Smooth muscle cell (in vitro differentiated cells): ENCODE measurements around the gene EPGN. TPM values are rescaled to one million over a fixed set of nuclear protein-coding genes. Genes with fewer than 3 reads are reported as not detected.

Experiments
- DNase-seq: peaks from one replicate; lab custom pipeline; 2025; ENCODE audit not compliant: unreplicated experiment; lab: John Stamatoyannopoulos, UW
- H2AFZ ChIP-seq: fragments of 200-600 bp; sonication (generic); 2 replicates; pipeline ENCODE4 v1.6.0; 2016; ENCODE audit warnings: antibody characterized with exemption, low read depth, mild to moderate bottlenecking
- H3F3A ChIP-seq: fragments of 200-600 bp; sonication (generic); 2 replicates; pipeline ENCODE4 v1.6.0; 2017; ENCODE audit warnings: antibody characterized with exemption, low read depth
- H3K27ac ChIP-seq: fragments of 200-600 bp; sonication (generic); 2 replicates; pipeline ENCODE4 v1.5.1; 2016; ENCODE audit warnings: low read depth, mild to moderate bottlenecking
- H3K27me3 ChIP-seq: fragments of 200-600 bp; sonication (generic); 2 replicates; pipeline ENCODE4 v1.6.1; 2016; ENCODE audit warnings: low read depth, mild to moderate bottlenecking
- H3K36me3 ChIP-seq: fragments of 200-600 bp; sonication (generic); 2 replicates; pipeline ENCODE4 v1.5.1; 2016; ENCODE audit warnings: low read depth
- H3K4me1 ChIP-seq: fragments of 200-600 bp; sonication (generic); 2 replicates; pipeline ENCODE4 v1.5.1; 2016; ENCODE audit warnings: low read depth
- H3K4me2 ChIP-seq: fragments of 200-600 bp; sonication (generic); 2 replicates; pipeline ENCODE4 v1.6.0; 2016; ENCODE audit warnings: mild to moderate bottlenecking
- H3K4me3 ChIP-seq: fragments of 200-600 bp; sonication (generic); 2 replicates; pipeline ENCODE4 v1.5.1; 2016; ENCODE audit warnings: mild to moderate bottlenecking
- H3K79me2 ChIP-seq: fragments of 200-600 bp; sonication (generic); 2 replicates; pipeline ENCODE4 v1.6.0; 2016; ENCODE audit warnings: low read depth, mild to moderate bottlenecking
- H3K9ac ChIP-seq: fragments of 200-600 bp; sonication (generic); 2 replicates; pipeline ENCODE4 v1.6.0; 2016; ENCODE audit warnings: low read depth
- H3K9me3 ChIP-seq: fragments of 200-600 bp; sonication (generic); replicated peaks from 2 replicates; pipeline ENCODE4 v1.5.1; 2016; ENCODE audit warnings: low read depth
- H4K20me1 ChIP-seq: fragments of 200-600 bp; sonication (generic); 2 replicates; pipeline ENCODE4 v1.6.0; 2016; ENCODE audit warnings: low read depth
- CTCF ChIP-seq: fragments of 200-600 bp; sonication (generic); IDR thresholded peaks from 2 replicates; pipeline ENCODE4 v1.5.1; 2017; ENCODE audit warnings: borderline replicate concordance, mild to moderate bottlenecking, antibody characterized with exemption; ENCODE audit not compliant: insufficient read depth, poor library complexity, severe bottlenecking
- WGBS: methylation state at CpG from one replicate; pipeline ENCODE4 v1.1.7; 2016; ENCODE audit warnings: low lambda C conversion rate; 5-methylcytosine and 5-hydroxymethylcytosine counted together
- polyA plus RNA-seq: library from polyadenylated mRNA; unstranded; fragments of >200 nt; fragmentation: Nextera tagmentation; extraction: Ambion mirVana; gene quantifications from 2 replicates; pipeline ENCODE4 v1.2.1, GENCODE V29; 2016
- total RNA-seq: library from RNA; depleted of rRNA; stranded (reverse); fragments of >200 nt; gene quantifications from 2 replicates; pipeline ENCODE4 v1.2.3, GENCODE V29; 2014

The EPGN gene
- total and polyA plus RNA-seq, 2 experiments from 2014 or later, result 1.6 to 31.8 TPM

GRCh38 chr4:74283614-74284013, 24.7 kb upstream of the EPGN start:
- H3K79me2 ChIP-seq, result no peaks in the 10 kb centered on the region
- WGBS, result 37% methylated on average over 2 of the region's 2 CpGs
- DNase-seq, result no peak
- no peaks in the 10 kb centered on the region for H3K4me1 ChIP-seq
- peak overlapping the region; percentile 61 for H3K27ac ChIP-seq
- no peak overlapping the region for H3K4me3 ChIP-seq
- H3F3A ChIP-seq, result peaks cover 7% of the 10 kb centered on the region
- no peak for TF ChIP-seq CTCF
- no peaks in the 10 kb centered on the region for H3K36me3 ChIP-seq
- no peaks in the 10 kb centered on the region for H3K27me3 ChIP-seq
- H2AFZ ChIP-seq, result no peak overlapping the region
- H3K9ac ChIP-seq, result no peak overlapping the region
- H4K20me1 ChIP-seq, result no peaks in the 10 kb centered on the region
- H3K9me3 ChIP-seq, result no peaks in the 10 kb centered on the region
- H3K4me2 ChIP-seq, result peak overlapping the region; percentile 42

- peak overlapping the region; percentile 61 for H3K27ac ChIP-seq
- no peaks in the 10 kb centered on the region for H3K27me3 ChIP-seq
- no peaks in the 10 kb centered on the region for H3K4me1 ChIP-seq
- H3K9ac ChIP-seq, result no peak overlapping the region
- no peaks in the 10 kb centered on the region for H3K79me2 ChIP-seq
- 88% methylated on average over 3 of the region's 3 CpGs for WGBS
- no peak for TF ChIP-seq CTCF
- H3F3A ChIP-seq, result peaks cover 7% of the 10 kb centered on the region
- no peaks in the 10 kb centered on the region for H4K20me1 ChIP-seq
- peak overlapping the region; percentile 42 for H3K4me2 ChIP-seq
- no peaks in the 10 kb centered on the region for H3K36me3 ChIP-seq
- H3K9me3 ChIP-seq, result no peaks in the 10 kb centered on the region
- no peak for DNase-seq
- H2AFZ ChIP-seq, result no peak overlapping the region
- H3K4me3 ChIP-seq, result no peak overlapping the region
Observed at GRCh38 chr4:74284053-74284452, 24.2 kb upstream of the EPGN start.

- H3K9ac ChIP-seq, result no peak overlapping the region
- no peak for DNase-seq
- H3F3A ChIP-seq, result peaks cover 7% of the 10 kb centered on the region
- no peaks in the 10 kb centered on the region for H3K27me3 ChIP-seq
- no peaks in the 10 kb centered on the region for H3K36me3 ChIP-seq
- no peaks in the 10 kb centered on the region for H4K20me1 ChIP-seq
- no peaks in the 10 kb centered on the region for H3K9me3 ChIP-seq
- H3K4me2 ChIP-seq, result no peak overlapping the region
- H3K4me3 ChIP-seq, result no peak overlapping the region
- no peaks in the 10 kb centered on the region for H3K4me1 ChIP-seq
- TF ChIP-seq CTCF, result no peak
- no peaks in the 10 kb centered on the region for H3K79me2 ChIP-seq
- no peak overlapping the region for H2AFZ ChIP-seq
- WGBS, result 91% methylated on average over 1 of the region's 1 CpG
- H3K27ac ChIP-seq, result no peak overlapping the region
Observed at GRCh38 chr4:74287164-74287563, 21.1 kb upstream of the EPGN start.

GRCh38 chr4:74287791-74288190, 20.5 kb upstream of the EPGN start:
- no peak overlapping the region for H3K9ac ChIP-seq
- H3K9me3 ChIP-seq, result no peaks in the 10 kb centered on the region
- no peaks in the 10 kb centered on the region for H3K27me3 ChIP-seq
- no peak overlapping the region for H3K4me2 ChIP-seq
- H3K4me1 ChIP-seq, result no peaks in the 10 kb centered on the region
- no peaks in the 10 kb centered on the region for H3K36me3 ChIP-seq
- peaks cover 7% of the 10 kb centered on the region for H3F3A ChIP-seq
- H3K79me2 ChIP-seq, result no peaks in the 10 kb centered on the region
- DNase-seq, result no peak
- no peak overlapping the region for H3K27ac ChIP-seq
- H4K20me1 ChIP-seq, result no peaks in the 10 kb centered on the region
- TF ChIP-seq CTCF, result no peak
- no peak overlapping the region for H3K4me3 ChIP-seq
- no peak overlapping the region for H2AFZ ChIP-seq
